ENCODE measurements around the gene CHST2.

GRCh38 chr3:143147707-143148106 lies 28.1 kb downstream of the CHST2 start:
- TF ChIP-seq CTCF (IDR thresholded peaks at IDR 0.05; ENCODE audit: low read length), result no peak
- no peak for TF ChIP-seq EZH2 (IDR thresholded peaks at IDR 0.05; ENCODE audit: borderline replicate concordance, low read length)
